ENCODE data around the gene GALNT17. TPM values are rescaled to one million over a fixed set of nuclear protein-coding genes. Genes with fewer than 3 reads are reported as not detected.

GALNT17 gene
- total RNA-seq, 1 donor from 2014 or later = 6.0 TPM

DNA sequence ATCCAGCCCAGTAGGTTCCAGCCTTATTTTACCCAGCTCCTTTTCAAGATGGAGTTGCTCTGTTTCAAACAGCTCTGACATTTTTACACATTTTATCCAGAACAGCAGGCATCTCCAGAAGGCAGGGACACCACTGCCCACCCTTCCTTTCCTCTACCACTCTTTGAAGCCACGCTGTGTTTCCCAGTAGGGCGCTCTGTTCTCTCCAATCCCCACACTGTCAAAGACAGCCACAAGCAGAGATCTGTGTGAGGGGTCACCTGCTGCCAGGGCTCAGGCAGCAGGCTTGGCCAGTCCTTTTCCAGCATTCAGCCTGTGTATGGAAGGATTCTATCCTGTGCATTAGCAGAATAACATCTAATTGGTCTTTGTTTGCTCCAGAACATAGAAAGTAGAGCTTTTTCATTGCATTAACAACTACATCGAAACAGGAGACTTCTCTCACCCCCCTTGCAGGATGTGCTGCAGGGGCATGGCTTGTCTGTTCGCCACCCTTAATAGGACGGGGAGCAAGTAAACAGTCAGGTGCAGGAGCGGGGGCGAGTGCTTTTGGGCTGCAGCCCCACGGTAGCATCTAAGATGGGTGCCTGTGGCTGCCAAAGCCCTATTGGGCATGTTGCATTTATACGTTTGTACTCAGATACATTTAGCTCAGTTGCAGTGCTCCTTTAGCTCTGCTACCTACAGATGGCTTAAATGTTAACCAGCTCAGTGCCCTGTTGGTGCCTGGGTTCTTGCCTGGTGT lies 326.1 kb downstream of the GALNT17 start:
- DNase-seq (ENCODE audit: low spot score) = no peak

DNA sequence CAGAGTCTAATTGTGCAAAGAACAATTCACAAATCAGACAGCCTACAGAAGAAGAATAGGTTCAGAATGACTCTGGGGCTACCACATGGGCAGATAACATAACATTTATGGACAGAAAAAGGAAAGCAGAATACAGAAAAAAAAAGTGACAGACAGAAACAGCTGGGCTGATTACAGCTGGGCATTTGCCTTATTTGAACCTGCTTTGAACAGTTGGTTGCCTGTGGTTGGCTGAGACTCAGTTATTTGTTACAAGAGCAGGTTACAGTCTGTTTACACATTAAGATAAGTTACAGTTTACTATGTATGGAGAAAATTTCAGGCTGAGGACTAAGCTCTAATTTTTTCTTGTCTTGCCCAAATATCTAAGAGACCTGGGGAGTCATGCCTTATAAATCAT lies 327.2 kb downstream of the GALNT17 start:
- DNase-seq (ENCODE audit: low spot score) = no peak

DNA sequence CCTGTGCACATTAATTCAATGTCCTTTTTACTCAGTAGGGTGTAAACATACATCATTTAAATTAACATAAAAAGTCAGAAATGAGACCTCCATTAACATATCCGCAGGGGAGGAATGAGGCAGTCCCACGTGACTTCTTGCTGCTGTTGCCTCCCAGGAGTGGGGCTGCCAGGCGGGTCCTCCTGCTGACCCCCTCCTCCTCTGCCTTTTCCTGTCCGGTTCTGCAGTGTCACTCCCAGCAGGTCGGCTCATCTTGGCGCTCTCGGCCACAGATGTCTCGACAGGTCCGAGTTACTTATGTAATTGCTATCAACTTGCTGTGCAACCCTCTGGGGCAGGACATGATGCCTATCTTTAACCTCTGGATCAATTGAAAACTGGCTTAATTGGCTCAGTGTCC lies 329.6 kb downstream of the GALNT17 start:
- no peak for DNase-seq (ENCODE audit: low spot score)

DNA sequence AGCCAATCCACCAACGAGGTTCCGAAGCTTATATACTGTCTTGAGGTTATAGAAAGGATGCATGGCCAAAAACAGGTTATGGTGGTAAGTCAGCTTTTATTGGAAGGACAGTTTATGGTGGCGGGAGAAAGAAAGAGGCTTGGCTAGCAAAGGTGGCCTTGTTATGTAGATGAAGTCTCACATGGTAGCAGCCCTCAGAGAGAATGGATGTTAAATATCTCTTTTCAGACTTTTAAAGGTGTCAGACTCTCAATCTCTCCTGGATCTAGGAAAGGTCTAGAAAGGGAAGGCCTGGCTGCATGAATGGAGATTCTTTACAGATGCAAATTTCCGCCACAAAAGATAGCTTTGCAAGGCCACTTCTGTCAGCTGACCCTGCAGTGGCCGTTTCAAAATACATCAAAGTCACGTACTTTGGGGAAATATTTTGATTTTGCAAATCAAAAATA lies 333.8 kb downstream of the GALNT17 start:
- no peak for DNase-seq (ENCODE audit: low spot score)

DNA sequence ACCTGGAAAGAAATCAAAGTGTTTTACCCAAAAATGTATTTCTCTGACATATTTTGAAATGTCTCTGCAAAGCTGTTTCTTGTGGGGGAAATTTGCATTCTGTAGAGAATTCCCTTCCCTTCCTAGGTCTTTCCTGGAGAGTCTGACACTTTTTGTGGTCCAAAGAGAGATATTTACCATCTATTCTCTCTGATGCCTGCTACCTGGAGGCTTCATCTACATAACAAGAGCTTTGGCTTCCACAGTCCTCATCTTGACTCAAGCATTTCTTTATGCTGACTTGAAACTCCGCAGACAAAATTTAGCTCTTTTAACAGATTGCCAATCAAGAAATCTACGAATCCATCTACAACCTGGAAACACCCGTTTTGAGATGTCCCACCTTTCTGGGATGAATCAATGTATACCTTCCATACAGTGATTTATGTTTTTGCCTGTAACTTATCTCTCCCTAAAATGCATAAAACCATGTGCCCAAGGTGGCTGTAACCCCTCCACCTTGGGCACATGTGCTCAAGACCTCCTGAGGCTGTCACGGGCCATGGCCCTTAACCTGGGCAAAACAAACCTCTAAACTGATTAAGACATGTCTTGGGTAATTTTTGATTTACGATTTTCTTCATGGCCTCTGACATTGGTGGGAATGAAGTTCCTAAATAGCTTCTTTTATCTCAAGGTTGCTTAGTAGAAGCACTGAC lies 334.7 kb downstream of the GALNT17 start:
- no peak for DNase-seq (ENCODE audit: low spot score)

DNA sequence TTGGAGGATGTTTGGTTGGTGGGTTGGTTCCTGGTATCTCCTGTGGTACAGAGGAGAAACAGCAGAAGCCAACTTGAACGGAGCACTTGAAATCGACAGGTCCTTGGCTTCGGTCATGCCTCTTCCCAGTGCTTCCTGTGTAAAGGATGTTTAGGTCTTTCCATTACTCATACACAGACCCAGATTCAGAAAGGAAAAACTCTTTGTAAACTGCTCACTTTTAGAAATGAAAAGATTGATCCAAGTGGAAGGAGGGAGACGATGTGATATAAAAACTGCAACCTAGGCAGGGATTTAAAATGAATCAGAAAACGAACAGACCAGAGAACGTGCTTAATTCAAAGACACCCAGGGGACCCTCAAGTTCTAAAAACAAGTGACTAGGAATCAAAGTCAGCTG lies 338.4 kb downstream of the GALNT17 start:
- DNase-seq (ENCODE audit: low spot score) = no peak

DNA sequence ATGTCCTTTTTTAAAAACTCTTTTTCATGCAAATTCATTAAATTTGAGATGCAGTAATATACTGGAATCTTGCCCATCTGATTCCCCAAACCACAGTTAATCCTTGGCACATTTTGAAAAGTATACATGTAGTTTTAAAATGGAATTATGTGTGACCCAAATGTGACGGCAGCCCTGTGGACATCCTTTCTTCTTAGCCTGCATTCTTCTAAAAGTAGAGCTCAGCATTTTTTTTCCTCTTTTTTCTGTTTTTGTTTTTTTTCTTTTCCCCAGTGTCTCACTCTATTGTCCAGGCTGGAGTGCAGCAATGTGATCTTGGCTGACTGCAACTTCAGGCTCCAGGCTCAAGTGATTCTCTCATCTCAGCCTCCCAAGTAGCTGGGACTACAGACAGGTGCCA lies 338.9 kb downstream of the GALNT17 start:
- no peak for DNase-seq (ENCODE audit: low spot score)

DNA sequence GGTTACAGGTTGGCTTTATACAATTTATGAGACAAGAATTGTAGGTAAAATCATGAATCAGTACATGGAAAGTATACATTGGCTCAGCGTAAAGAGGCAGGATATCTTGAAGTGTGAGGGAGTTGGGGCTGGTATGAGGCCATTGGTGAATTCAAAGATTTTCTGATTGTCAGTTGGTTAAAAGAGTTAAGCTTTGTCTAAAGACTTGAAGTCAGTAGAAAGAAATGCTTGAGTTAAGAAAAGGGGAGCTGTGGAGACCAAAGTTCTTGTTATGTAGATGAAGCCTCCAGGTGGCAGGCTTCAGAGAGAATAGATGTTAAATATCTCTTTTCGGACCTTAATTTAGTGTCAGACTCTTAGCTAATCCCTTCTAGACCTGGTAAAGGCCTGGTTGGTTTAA lies 341.0 kb downstream of the GALNT17 start:
- no peak for DNase-seq (ENCODE audit: low spot score)

DNA sequence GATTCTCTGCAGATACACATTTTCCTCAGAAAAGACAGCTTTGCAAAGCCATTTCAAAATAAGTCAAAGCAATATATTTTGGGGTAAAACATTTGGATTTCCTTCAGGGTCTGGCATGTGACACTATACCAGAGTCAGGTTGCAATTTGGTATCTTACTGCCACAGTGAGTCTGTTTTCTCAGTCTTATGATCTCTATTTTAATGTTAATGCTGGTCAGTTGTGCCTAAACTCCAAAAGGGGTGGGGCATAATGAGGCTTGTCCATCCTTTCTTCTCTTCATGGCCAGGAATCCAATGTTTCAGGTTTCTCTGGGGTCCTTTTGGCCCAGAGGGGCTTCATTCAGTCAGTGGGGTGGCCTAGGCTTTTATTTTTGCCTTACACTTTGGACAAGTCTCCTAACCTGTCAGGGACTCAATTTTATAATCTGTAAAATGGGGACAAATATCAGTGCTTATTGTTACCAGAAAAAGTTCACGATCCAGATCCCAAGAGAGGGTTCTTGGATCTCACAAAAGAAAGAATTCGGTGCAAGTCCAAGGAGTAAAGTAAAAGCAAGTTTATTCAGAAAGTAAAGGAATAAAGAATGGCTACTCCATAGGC lies 341.5 kb downstream of the GALNT17 start:
- DNase-seq (ENCODE audit: low spot score) = no peak

DNA sequence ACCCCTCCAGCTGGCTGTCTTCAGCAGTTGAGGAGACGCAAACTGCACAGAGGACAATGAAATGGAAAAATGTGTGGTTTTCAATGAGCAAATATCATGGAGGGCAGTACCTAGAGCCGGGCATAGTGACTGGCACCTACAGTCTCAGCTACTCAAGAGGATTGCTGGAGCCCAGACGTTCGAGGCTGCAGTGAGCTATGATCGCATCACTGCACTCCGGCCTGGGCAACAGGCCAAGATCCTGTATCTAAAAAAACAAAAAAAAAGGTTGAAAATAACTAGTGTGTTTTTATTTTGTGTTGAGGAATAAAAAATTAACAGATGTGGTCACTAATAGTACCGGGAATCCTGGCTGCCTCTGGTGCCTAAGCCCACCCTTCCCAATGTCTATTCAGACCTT lies 345.5 kb downstream of the GALNT17 start:
- no peak for DNase-seq (ENCODE audit: low spot score)

DNA sequence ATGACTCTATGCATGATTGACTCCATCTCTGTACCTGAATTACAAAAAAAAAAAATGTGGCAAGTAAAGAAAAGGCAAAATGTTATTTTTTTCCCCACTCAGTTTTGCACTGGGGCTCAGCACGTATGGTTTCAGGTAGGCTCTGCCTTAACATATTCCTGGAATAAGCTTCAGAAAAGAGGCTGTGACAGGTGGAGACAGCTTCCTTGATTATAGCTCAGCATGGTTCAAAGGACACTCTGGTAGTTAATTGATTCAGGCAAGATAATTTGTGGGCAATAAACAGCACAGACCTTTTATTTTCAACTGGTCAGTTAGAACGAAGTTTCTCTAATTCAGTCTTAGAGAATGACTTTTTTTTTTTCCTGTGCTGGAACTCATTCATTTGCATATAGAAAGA lies 347.3 kb downstream of the GALNT17 start:
- no peak for DNase-seq (ENCODE audit: low spot score)

DNA sequence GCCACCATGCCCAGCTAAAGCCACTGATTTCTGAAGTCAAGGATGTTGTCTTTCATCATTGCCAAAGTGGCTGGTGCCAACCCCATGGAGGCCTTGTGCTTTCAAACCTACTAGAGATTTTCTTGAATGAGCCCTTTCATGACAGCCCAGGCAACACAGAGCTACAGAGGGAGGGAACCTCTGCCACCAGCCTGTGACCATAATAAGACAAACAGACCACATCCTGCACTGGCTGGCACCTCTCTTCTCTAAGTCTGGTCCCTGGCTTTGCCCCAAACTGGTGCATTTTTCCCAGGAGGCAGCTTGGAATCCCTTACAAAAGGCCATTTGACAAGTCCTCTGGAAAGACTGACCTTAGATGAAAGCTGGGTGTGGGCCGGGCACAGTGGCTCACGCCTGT lies 348.8 kb downstream of the GALNT17 start:
- DNase-seq (ENCODE audit: low spot score) = no peak

DNA sequence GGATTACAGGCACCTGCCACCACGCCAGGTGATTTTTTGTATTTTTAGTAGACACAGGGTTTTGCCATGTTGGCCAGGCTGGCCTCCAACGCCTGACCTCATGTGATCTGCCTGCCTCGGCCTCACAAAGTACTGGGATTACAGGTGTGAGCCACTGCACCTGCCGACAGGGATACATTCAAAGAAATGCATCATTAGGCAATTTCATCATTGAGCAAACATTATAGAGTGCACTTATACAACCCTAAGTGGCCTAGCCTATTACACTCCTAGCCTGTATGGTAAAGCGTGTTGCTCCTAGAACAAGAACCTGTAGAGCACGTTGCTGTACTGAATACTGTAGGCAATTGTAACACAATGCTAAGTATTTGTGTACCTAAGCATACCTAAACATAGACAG lies 350.3 kb downstream of the GALNT17 start:
- DNase-seq (ENCODE audit: low spot score) = no peak

DNA sequence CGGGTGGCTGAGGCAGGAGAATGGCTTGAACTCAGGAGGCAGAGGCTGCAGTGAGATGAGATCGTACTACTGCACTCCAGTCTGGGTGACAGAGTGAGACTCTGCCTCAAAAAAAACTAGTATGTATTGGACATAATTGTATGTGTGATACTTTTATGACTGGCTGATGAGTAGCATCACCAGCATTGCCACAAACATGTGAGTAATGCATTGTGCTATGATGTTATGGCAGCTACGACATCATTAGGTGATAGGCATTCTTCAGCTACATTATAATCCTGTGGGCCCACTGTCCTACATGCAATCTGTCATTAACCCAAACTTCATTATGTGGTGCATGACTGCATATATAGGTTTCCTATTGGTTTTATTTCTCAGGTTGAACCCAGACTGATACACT lies 352.4 kb downstream of the GALNT17 start:
- DNase-seq (ENCODE audit: low spot score) = no peak

DNA sequence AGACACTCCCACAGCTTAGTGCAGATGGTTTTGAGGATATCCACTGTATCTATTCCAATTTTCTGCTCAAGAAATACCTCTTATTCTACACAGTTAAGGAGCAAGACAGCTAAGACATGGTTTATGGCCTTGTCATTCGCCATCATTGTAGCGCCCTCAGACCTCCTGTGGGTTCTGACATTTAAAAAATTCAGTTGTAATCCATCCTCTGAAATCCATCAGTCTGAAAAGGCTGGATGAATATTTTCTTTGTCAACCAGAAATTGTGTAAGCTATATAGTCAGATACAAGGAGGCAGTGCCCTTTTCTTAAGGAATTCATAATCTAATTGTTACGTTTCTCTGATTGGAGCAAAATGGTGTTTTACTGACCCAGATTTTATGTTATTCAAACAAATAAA lies 353.6 kb downstream of the GALNT17 start:
- DNase-seq (ENCODE audit: low spot score) = no peak

DNA sequence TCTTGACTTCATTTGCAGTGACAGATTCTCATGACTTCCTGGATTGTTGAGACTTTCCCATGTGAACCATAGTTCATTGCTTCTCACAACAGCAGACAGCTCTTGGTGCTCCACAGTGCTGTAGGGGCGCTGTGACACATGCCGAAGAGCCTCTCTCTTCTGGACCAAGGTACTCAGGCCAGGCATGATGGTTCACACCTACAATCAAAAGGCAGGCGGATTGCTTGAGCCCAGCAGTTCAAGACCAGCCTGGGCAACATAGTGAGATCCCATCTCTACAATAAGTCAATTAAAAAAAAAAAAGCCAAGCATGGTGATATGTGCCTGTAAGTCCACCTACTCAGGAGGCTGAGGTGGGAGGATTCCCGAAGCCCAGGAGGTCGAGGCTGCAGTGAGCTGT lies 354.5 kb downstream of the GALNT17 start:
- DNase-seq (ENCODE audit: low spot score) = no peak

DNA sequence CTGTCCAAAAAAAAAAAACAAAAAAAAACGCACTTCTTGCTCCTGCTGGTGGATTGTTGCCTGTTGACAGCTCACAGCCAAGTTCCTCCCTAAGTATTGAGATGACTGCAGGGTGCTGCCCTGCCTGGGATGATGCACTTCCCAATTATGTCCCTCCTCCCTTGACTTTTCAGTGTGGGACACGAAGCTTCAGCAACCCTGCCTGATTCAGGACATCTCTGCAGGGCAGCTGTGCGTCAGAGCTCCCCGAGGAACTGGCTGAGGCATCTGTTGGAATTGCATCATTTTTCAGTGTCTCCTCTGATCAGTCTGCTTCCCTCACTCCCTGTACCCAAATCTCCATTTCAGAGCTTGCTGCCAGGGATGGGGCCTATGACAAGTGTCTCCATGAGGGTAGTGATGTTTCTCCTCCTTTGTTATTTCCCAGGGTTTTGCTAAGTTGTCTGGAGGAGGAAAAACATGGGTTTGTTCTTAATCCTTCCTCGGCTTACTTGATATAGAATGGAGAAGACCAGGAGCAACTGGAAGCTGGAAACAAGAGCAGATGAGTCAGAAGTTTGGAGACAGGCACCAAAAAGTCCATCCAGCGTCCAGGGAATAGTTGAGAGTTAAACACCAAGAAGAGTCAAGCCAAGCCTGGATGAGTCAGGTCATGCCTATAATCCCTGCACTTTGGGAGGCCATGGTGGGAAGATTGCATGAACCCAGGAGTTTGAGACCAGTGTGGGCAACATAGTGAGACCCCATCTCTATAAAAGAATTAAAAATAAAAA lies 355.1 kb downstream of the GALNT17 start:
- no peak for DNase-seq (ENCODE audit: low spot score)

DNA sequence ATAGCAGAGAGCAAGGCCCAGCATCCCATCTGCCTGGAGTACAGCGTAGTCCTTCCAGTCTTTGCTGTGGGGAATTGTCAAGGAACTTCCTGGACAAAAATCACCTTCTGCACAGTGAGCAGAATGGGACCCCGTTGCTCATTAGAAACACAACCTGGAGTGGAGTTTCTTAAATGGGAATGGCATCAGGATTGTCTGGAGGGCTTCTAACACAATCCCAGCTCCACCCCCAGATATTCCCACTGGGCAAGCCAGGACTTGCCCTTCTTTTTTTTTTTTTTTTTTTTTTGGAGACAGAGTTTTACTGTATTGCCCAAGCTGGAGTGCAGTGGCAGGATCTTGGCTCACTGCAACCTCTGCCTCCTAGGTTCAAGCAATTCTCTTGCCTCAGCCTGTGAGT lies 356.4 kb downstream of the GALNT17 start:
- no peak for DNase-seq (ENCODE audit: low spot score)

DNA sequence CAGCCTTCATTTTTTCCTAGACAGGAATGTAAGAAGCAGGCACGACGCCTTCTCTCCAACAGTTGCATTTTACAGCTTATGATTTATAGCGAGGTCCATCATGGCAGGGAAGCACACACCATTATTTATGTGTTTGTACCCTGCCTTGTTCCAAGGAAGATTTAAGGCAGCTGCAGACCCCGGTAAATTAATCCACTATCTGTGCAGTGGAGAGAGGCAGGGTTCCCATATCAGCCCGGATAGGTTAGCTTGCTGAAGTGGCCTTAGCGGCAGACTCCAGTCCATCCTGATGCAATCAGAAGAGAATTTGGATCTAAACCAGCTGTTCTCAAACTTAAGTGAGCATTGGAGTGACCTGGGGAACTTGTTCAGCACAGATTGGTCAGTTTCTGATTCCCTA lies 359.4 kb downstream of the GALNT17 start:
- DNase-seq (ENCODE audit: low spot score) = no peak

DNA sequence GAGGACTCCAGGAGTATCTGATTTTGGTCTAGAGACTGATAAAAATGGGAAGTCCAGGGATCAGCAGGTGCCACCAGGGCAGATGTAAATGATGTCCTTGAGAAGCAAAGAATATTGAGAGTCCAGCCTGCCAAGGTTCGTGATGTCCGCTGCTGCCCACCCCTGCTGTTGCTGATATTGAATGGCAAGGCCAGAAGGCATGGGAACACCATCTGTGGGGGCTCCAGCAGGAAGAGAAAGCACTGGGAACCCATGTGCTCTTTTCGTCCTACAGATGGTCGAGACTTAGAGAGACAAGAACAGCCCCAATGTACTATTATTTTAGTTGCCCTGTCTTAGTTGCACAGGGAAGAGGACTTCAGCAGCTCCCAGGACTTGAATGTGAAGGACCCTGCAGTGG lies 363.9 kb downstream of the GALNT17 start:
- no peak for DNase-seq (ENCODE audit: low spot score)

DNA sequence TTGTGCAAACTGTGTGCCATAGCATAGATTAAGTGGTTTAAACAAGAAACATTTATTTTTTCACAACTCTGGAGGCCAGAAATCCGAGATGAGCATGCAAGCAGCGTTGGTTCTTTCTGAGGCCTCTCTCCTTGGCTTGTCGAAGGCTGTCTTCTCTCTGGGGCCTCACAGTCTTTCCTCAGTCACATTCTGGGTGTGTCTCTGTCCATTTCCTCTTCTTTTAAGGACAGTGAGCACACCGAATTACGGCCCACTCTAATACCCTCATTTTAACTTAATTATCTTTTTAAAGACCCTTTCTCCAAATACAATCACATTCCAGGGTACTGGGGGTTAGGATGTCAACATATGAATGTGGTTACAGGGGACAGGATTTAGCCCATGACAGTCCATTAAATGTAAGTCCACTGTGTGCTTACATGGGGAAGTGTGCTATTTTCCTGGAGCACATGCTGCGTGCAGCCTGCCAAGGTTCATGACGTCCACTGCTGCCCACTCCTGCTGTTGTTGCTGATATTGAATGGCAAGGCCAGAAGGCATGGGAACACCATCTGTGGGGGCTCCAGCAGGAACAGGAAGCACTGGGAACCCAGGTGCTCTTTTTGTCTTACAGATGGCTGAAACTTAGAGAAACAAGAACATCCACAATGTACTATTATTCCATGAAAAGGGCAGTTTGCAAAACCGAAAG lies 365.5 kb downstream of the GALNT17 start:
- DNase-seq (ENCODE audit: low spot score) = no peak

DNA sequence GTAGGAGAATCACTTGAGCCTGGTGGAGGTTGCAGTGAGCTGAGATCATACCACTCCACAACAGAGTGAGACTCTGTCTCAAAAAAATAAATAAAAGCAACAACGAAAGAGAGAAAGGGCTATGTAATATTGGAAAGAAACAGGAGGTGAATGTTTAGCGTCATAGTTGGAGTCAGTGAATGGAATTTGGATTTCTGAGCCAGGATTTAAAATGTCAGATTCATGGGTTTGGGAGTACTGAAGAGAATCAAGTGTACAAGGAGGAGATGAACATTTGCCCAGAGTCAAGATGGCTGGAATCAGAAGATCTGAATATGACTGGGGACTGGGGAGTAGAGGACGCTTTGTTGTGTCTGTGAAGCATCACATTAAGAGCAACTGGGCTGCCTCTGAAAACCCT lies 366.4 kb downstream of the GALNT17 start:
- DNase-seq (ENCODE audit: low spot score) = no peak
